ENCODE data around the gene HRAS. TPM values are rescaled to one million over a fixed set of nuclear protein-coding genes. Genes with fewer than 3 reads are reported as not detected.

Gene HRAS
- total RNA-seq, 4 donors from 2014 or later: 82.9 to 131 (median 96.2) TPM

GRCh38 chr11:494761-495536 lies 40.4 kb downstream of the HRAS start:
- Histone ChIP-seq H3K4me1 (no peaks in the 10 kb centered on the region), H3K4me3 (no peak overlapping the region), H3K9me3 (no peaks in the 10 kb centered on the region), H3K27me3 (no peaks in the 10 kb centered on the region), H3K36me3 (peaks cover 88% of the 10 kb centered on the region), H3K27ac (no peak overlapping the region)
- WGBS: 84% methylated on average over 27 of the region's 37 CpGs
- DNase-seq (ENCODE audit: low spot score in 2 of 2): no peak
- TF ChIP-seq CTCF (IDR thresholded peaks at IDR 0.05): no peak
- TF ChIP-seq POLR2AphosphoS5 (IDR thresholded peaks at IDR 0.05): no peak
- TF ChIP-seq EP300 (IDR thresholded peaks at IDR 0.05): no peak
- no peak for TF ChIP-seq POLR2A (IDR thresholded peaks at IDR 0.05)

GRCh38 chr11:492427-493226 lies 42.7 kb downstream of the HRAS start:
- Histone ChIP-seq H3K4me1 (no peaks in the 10 kb centered on the region), H3K27me3 (no peaks in the 10 kb centered on the region), H3K36me3 (peaks cover 74% of the 10 kb centered on the region), H3K27ac (no peak overlapping the region), H3K9me3 (no peaks in the 10 kb centered on the region), H3K4me3 (no peak overlapping the region)
- TF ChIP-seq CTCF (IDR thresholded peaks at IDR 0.05) (no peak), EP300 (IDR thresholded peaks at IDR 0.05) (no peak), POLR2AphosphoS5 (IDR thresholded peaks at IDR 0.05) (no peak), POLR2A (IDR thresholded peaks at IDR 0.05) (no peak)
- no peak for DNase-seq (ENCODE audit: low spot score in 2 of 2)
- WGBS: 78% methylated on average over 29 of the region's 32 CpGs

- H3K9me3 ChIP-seq: no peaks in the 10 kb centered on the region
- H3K4me3 ChIP-seq: no peak overlapping the region
- WGBS: 87% methylated on average over 2 of the region's 7 CpGs
- no peaks in the 10 kb centered on the region for H3K27me3 ChIP-seq
- peaks cover 61% of the 10 kb centered on the region for H3K36me3 ChIP-seq
- no peak overlapping the region for H3K27ac ChIP-seq
- H3K4me1 ChIP-seq: no peaks in the 10 kb centered on the region
- TF ChIP-seq EP300 (IDR thresholded peaks at IDR 0.05): no peak
- no peak for TF ChIP-seq POLR2A (IDR thresholded peaks at IDR 0.05)
- no peak for TF ChIP-seq POLR2AphosphoS5 (IDR thresholded peaks at IDR 0.05)
- TF ChIP-seq CTCF (IDR thresholded peaks at IDR 0.05): no peak
- no peak for DNase-seq (ENCODE audit: low spot score in 2 of 2)
These were observed 44.0 kb downstream of the HRAS start for GRCh38 chr11:491358-491757.

- H3K4me1 ChIP-seq: no peaks in the 10 kb centered on the region
- no peak overlapping the region for H3K27ac ChIP-seq
- peaks cover 57% of the 10 kb centered on the region for H3K36me3 ChIP-seq
- H3K4me3 ChIP-seq: no peak overlapping the region
- H3K27me3 ChIP-seq: no peaks in the 10 kb centered on the region
- H3K9me3 ChIP-seq: no peaks in the 10 kb centered on the region
- 88% methylated on average over 12 of the region's 15 CpGs for WGBS
- TF ChIP-seq EP300 (IDR thresholded peaks at IDR 0.05): no peak
- TF ChIP-seq POLR2A (IDR thresholded peaks at IDR 0.05): no peak
- no peak for TF ChIP-seq POLR2AphosphoS5 (IDR thresholded peaks at IDR 0.05)
- no peak for DNase-seq (ENCODE audit: low spot score in 2 of 2)
These were observed 44.5 kb downstream of the HRAS start for GRCh38 chr11:490930-491260.

GRCh38 chr11:490186-490929 lies 45.0 kb downstream of the HRAS start:
- H3K27me3 ChIP-seq: no peaks in the 10 kb centered on the region
- WGBS: 94% methylated on average over 23 of the region's 38 CpGs
- TF ChIP-seq EP300 (IDR thresholded peaks at IDR 0.05): no peak
- no peak for TF ChIP-seq POLR2AphosphoS5 (IDR thresholded peaks at IDR 0.05)
- no peak for TF ChIP-seq POLR2A (IDR thresholded peaks at IDR 0.05)
- TF ChIP-seq CTCF (IDR thresholded peaks at IDR 0.05): no peak
- H3K9me3 ChIP-seq: no peaks in the 10 kb centered on the region
- no peaks in the 10 kb centered on the region for H3K4me1 ChIP-seq
- H3K36me3 ChIP-seq: peaks cover 53% of the 10 kb centered on the region
- DNase-seq (ENCODE audit: low spot score in 2 of 2): no peak
- no peak overlapping the region for H3K27ac ChIP-seq
- no peak overlapping the region for H3K4me3 ChIP-seq
